ENCODE measurements around the gene BRINP3. TPM values are rescaled to one million over a fixed set of nuclear protein-coding genes. Genes with fewer than 3 reads are reported as not detected.

The BRINP3 gene
- total RNA-seq, 4 donors from 2014 or later = 5.0 to 30.3 (median 14.1) TPM

- no peak for DNase-seq
- Histone ChIP-seq H3K4me3 (no peak overlapping the region), H3K4me1 (no peaks in the 10 kb centered on the region), H3K27me3 (no peaks in the 10 kb centered on the region), H3K27ac (no peak overlapping the region), H3K9me3 (no peaks in the 10 kb centered on the region), H3K36me3 (no peaks in the 10 kb centered on the region)
- in situ Hi-C loops (cut with MboI; ENCODE audit: low pct_ligation_motif_present in 1 of 4, low pct_unique_long_range_greater_than_20kb in 1 of 4, low sequenced_read_pairs in 3 of 4) (no loop called here), intact Hi-C loops (cut with DNase I; ENCODE audit: low total_unique reads) (no loop called here)
- TF ChIP-seq POLR2A (IDR thresholded peaks at IDR 0.05) (no peak), CTCF (IDR thresholded peaks at IDR 0.05) (no peak), EP300 (IDR thresholded peaks at IDR 0.05; ENCODE audit: low read depth) (no peak), POLR2AphosphoS5 (IDR thresholded peaks at IDR 0.05) (no peak)
- WGBS, 2 donors (ENCODE audit: low coverage in 1 of 2) = 90 to 91% methylated on average over 3 of the region's 3 CpGs
These were observed 200.6 kb downstream of the BRINP3 start for GRCh38 chr1:190277107-190277506.

GRCh38 chr1:190274721-190275120 lies 202.9 kb downstream of the BRINP3 start:
- Histone ChIP-seq H3K27me3 (no peaks in the 10 kb centered on the region), H3K4me1 (no peaks in the 10 kb centered on the region), H3K36me3 (no peaks in the 10 kb centered on the region), H3K27ac (no peak overlapping the region), H3K9me3 (no peaks in the 10 kb centered on the region), H3K4me3 (no peak overlapping the region)
- WGBS, 2 donors (ENCODE audit: low coverage in 1 of 2) = 78 to 88% methylated on average over 1 of the region's 1 CpG
- in situ Hi-C loops (cut with MboI; ENCODE audit: low pct_ligation_motif_present in 1 of 4, low pct_unique_long_range_greater_than_20kb in 1 of 4, low sequenced_read_pairs in 3 of 4) (no loop called here), intact Hi-C loops (cut with DNase I; ENCODE audit: low total_unique reads) (no loop called here)
- DNase-seq = no peak
- no peak for TF ChIP-seq POLR2AphosphoS5 (IDR thresholded peaks at IDR 0.05)
- TF ChIP-seq CTCF (IDR thresholded peaks at IDR 0.05) = no peak
- no peak for TF ChIP-seq POLR2A (IDR thresholded peaks at IDR 0.05)
- no peak for TF ChIP-seq EP300 (IDR thresholded peaks at IDR 0.05; ENCODE audit: low read depth)

- H3K4me1 ChIP-seq = no peaks in the 10 kb centered on the region
- in situ Hi-C loops (cut with MboI; ENCODE audit: low pct_ligation_motif_present in 1 of 4, low pct_unique_long_range_greater_than_20kb in 1 of 4, low sequenced_read_pairs in 3 of 4) = no loop called here
- no peak for DNase-seq
- no peaks in the 10 kb centered on the region for H3K36me3 ChIP-seq
- H3K27ac ChIP-seq = no peak overlapping the region
- TF ChIP-seq CTCF (IDR thresholded peaks at IDR 0.05) = no peak
- no peak for TF ChIP-seq POLR2AphosphoS5 (IDR thresholded peaks at IDR 0.05)
- no peak for TF ChIP-seq EP300 (IDR thresholded peaks at IDR 0.05; ENCODE audit: low read depth)
- TF ChIP-seq POLR2A (IDR thresholded peaks at IDR 0.05) = no peak
- 71 to 82% methylated on average over 2 of the region's 2 CpGs for WGBS, 2 donors (ENCODE audit: low coverage in 1 of 2)
- no peak overlapping the region for H3K4me3 ChIP-seq
- H3K9me3 ChIP-seq = no peaks in the 10 kb centered on the region
- intact Hi-C loops (cut with DNase I; ENCODE audit: low total_unique reads) = no loop called here
- no peaks in the 10 kb centered on the region for H3K27me3 ChIP-seq
These were observed 204.5 kb downstream of the BRINP3 start for GRCh38 chr1:190273161-190273560.

- 78 to 81% methylated on average over 3 of the region's 3 CpGs for WGBS, 2 donors (ENCODE audit: low coverage in 1 of 2)
- Histone ChIP-seq H3K36me3 (no peaks in the 10 kb centered on the region), H3K4me1 (no peaks in the 10 kb centered on the region), H3K4me3 (no peak overlapping the region), H3K27ac (no peak overlapping the region), H3K9me3 (no peaks in the 10 kb centered on the region), H3K27me3 (no peaks in the 10 kb centered on the region)
- no peak for TF ChIP-seq CTCF (IDR thresholded peaks at IDR 0.05)
- no peak for TF ChIP-seq POLR2A (IDR thresholded peaks at IDR 0.05)
- TF ChIP-seq EP300 (IDR thresholded peaks at IDR 0.05; ENCODE audit: low read depth) = no peak
- TF ChIP-seq POLR2AphosphoS5 (IDR thresholded peaks at IDR 0.05) = no peak
- DNase-seq = no peak
- intact Hi-C loops (cut with DNase I; ENCODE audit: low total_unique reads) (no loop called here), in situ Hi-C loops (cut with MboI; ENCODE audit: low pct_ligation_motif_present in 1 of 4, low pct_unique_long_range_greater_than_20kb in 1 of 4, low sequenced_read_pairs in 3 of 4) (no loop called here)
These were observed 215.1 kb downstream of the BRINP3 start for GRCh38 chr1:190262538-190262937.

Data from transverse colon (tissue), 4 donors.